Measurements from ENCODE around the gene PTP4A2. TPM values are rescaled to one million over a fixed set of nuclear protein-coding genes. Genes with fewer than 3 reads are reported as not detected.

The PTP4A2 gene
- total and polyA plus RNA-seq, 2 of the 8 experiments (the other 6 are each of a cell fraction or from before 2014, with no cell fraction given), result 87.4 to 214 TPM

DNA sequence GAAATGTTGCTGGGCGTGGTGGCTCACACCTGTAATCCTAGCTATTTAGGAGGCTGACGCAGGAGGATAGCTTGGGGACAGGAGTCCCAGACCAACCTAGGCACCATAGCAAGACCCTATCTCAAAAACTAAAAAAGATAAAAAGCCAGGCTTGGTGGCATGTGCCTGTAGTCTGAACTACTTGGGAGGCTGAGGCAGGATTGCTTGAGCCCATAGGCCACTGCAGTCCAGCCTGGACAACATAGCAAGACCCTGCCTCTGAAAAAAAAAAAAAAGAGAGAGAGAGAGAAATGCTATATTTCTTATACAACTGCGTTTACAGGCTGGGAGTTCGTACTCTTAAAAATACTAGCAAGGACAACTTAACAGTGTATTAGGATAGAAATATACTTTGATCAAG, 76.1 kb downstream of the PTP4A2 start:
- Histone ChIP-seq H3K18ac (ENCODE audit: extremely low read depth, low read length) (no peak overlapping the region), H3K79me2 (ENCODE audit: control insufficient read depth in 1 of 2, insufficient read depth in 2 of 2, low read length in 2 of 2) (no peaks in the 10 kb centered on the region), H3K23me2 (ENCODE audit: low read depth, low read length) (no peaks in the 10 kb centered on the region), H2AK5ac (ENCODE audit: low read depth, low read length) (no peak overlapping the region), H2BK5ac (ENCODE audit: low read depth, low read length) (no peak overlapping the region), H4K20me1 (replicated peaks in 1 of 2; ENCODE audit: control insufficient read depth in 1 of 2, insufficient read depth in 2 of 2, low read length in 2 of 2) (no peaks in the 10 kb centered on the region), H3K79me1 (ENCODE audit: low read depth, low read length) (no peaks in the 10 kb centered on the region), H3K14ac (ENCODE audit: insufficient read length) (no peak overlapping the region), H4K91ac (replicated peaks; ENCODE audit: insufficient read length, low read length) (no peak overlapping the region), H2AFZ (ENCODE audit: low read length) (no peak overlapping the region), H3K27ac (ENCODE audit: low read depth, low read length) (no peak overlapping the region), H2BK12ac (ENCODE audit: low read depth, low read length) (no peak overlapping the region), H3K23ac (ENCODE audit: insufficient read length) (no peak overlapping the region), H3K56ac (replicated peaks; ENCODE audit: insufficient read length, low read depth, low read length) (no peak overlapping the region), H3K27me3 (replicated peaks in 1 of 4; ENCODE audit: control insufficient read depth in 3 of 4, extremely low read depth in 1 of 4, insufficient read depth in 3 of 4, low read length in 3 of 4) (no peaks in the 10 kb centered on the region; a peak in 1 of 7 replicates), H2BK20ac (ENCODE audit: low read length) (no peak overlapping the region), H3K4me3 (ENCODE audit: extremely low read depth in 1 of 4, insufficient read depth in 2 of 4, low read depth in 3 of 4, low read length in 4 of 4) (no peak overlapping the region), H2BK120ac (replicated peaks; ENCODE audit: low read depth, low read length) (no peak overlapping the region), H4K5ac (ENCODE audit: insufficient read length, low read depth, low read length) (no peak overlapping the region), H3K36me3 (ENCODE audit: control insufficient read depth in 2 of 4, insufficient read depth in 4 of 4, low read length in 3 of 4) (no peaks in the 10 kb centered on the region), H3K9me3 (ENCODE audit: insufficient read depth in 2 of 2, low read depth in 1 of 2, low read length in 1 of 2) (no peaks in the 10 kb centered on the region), H3K4me2 (ENCODE audit: insufficient read depth in 1 of 2, low read depth in 2 of 2, low read length in 2 of 2) (no peak overlapping the region), H3K4me1 (replicated peaks in 1 of 4; ENCODE audit: control insufficient read depth in 3 of 4, insufficient read depth in 4 of 4, low read length in 3 of 4) (no peaks in the 10 kb centered on the region), H2BK15ac (ENCODE audit: low read length) (no peak overlapping the region), H3K4ac (replicated peaks; ENCODE audit: insufficient read length, low read depth, low read length) (no peak overlapping the region), H4K8ac (ENCODE audit: extremely low read depth, insufficient read depth, low read length) (no peak overlapping the region), H3K9ac (replicated peaks in 1 of 4; ENCODE audit: extremely low read depth in 1 of 4, low read depth in 3 of 4, low read length in 3 of 4) (no peak overlapping the region)
- WGBS, 2 experiments (ENCODE audit: extremely low coverage in 1 of 2, insufficient coverage in 1 of 2, insufficient read length in 1 of 2, insufficient replicate concordance in 2 of 2, low coverage in 1 of 2, low lambda C conversion rate in 2 of 2, missing lambda C conversion rate in 1 of 2), result 95% methylated on average over 4 of the region's 4 CpGs; no CpG with 5 or more reads in 1 of the 2 experiments
- FAIRE-seq, result no peak
- no peak for DNase-seq (ENCODE audit: low read depth in 1 of 2, low spot score in 2 of 2)
- ChIA-PET POLR2A (ENCODE audit: partially characterized antibody) (no interaction called here), CTCF (ENCODE audit: partially characterized antibody) (interaction anchor here (1.2 to 1.7 kb wide), 2 partner anchors 81 to 96 kb away, joined by 3 to 4 read pairs; no protein-coding TSS in a partner anchor)
- no peak for TF ChIP-seq HDAC6 (IDR thresholded peaks at IDR 0.05; ENCODE audit: low read depth, low read length)
